ENCODE results near the gene PMM2.

DNA sequence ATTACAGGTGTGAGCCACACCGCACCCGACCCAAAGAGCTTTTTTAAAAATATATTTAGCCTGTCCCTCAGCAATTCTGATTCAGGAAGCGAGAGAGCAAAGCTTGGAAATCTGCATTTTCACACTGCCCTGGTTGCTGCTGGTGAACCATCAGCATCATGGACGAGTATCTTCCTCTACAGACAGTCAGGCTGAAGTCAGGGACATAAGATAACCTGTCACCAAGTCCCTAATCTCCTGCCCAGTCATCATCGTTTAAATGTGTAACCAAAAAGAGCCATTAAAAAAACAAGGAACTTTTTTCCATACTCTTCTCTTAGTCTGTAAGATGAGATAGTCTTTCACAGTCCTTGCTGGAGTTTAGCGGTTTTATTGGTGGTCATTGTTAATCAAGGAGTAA lies 6.7 kb downstream of the PMM2 start:
- no peak for TF ChIP-seq EZH2 (IDR thresholded peaks at IDR 0.05; ENCODE audit: insufficient read depth, poor library complexity, severe bottlenecking)
- no peak for TF ChIP-seq EZH2phosphoT487 (IDR thresholded peaks at IDR 0.05; ENCODE audit: insufficient read depth, low read depth)
